Measurements from ENCODE around the gene NBEA.

DNA sequence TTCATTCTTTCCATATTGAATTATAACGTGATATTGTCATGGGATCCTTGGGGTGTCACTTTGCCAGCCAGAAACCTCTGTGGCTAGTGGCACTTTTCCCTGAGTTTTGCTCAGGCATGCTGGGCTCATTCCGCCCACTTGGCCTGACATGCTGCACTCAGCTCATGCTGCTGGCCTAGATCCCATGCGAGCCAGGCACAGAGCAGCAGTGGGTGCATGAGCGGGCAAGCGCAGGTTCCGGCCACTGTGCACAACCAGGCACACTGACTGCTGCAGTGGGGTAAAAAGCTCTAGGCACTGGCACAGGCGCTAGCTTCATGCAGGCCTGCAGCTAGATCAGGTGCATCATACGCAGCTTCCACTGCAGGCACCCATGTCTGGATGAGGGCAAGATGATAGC lies 313.2 kb downstream of the NBEA start:
- TF ChIP-seq PRDM1 (tag by site-specific recombination; IDR thresholded peaks at IDR 0.05): no peak
- no peak for TF ChIP-seq ZBTB20 (tag by site-specific recombination; IDR thresholded peaks at IDR 0.05)
- no peak for TF ChIP-seq YY1 (tag by site-specific recombination; IDR thresholded peaks at IDR 0.05)
- TF ChIP-seq, protein P1, sequence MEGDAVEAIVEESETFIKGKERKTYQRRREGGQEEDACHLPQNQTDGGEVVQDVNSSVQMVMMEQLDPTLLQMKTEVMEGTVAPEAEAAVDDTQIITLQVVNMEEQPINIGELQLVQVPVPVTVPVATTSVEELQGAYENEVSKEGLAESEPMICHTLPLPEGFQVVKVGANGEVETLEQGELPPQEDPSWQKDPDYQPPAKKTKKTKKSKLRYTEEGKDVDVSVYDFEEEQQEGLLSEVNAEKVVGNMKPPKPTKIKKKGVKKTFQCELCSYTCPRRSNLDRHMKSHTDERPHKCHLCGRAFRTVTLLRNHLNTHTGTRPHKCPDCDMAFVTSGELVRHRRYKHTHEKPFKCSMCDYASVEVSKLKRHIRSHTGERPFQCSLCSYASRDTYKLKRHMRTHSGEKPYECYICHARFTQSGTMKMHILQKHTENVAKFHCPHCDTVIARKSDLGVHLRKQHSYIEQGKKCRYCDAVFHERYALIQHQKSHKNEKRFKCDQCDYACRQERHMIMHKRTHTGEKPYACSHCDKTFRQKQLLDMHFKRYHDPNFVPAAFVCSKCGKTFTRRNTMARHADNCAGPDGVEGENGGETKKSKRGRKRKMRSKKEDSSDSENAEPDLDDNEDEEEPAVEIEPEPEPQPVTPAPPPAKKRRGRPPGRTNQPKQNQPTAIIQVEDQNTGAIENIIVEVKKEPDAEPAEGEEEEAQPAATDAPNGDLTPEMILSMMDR (tag by site-specific recombination; IDR thresholded peaks at IDR 0.05): no peak
- no peak for TF ChIP-seq ZNF560 (tag by site-specific recombination; IDR thresholded peaks at IDR 0.05; ENCODE audit: borderline replicate concordance)
- TF ChIP-seq, protein P2, sequence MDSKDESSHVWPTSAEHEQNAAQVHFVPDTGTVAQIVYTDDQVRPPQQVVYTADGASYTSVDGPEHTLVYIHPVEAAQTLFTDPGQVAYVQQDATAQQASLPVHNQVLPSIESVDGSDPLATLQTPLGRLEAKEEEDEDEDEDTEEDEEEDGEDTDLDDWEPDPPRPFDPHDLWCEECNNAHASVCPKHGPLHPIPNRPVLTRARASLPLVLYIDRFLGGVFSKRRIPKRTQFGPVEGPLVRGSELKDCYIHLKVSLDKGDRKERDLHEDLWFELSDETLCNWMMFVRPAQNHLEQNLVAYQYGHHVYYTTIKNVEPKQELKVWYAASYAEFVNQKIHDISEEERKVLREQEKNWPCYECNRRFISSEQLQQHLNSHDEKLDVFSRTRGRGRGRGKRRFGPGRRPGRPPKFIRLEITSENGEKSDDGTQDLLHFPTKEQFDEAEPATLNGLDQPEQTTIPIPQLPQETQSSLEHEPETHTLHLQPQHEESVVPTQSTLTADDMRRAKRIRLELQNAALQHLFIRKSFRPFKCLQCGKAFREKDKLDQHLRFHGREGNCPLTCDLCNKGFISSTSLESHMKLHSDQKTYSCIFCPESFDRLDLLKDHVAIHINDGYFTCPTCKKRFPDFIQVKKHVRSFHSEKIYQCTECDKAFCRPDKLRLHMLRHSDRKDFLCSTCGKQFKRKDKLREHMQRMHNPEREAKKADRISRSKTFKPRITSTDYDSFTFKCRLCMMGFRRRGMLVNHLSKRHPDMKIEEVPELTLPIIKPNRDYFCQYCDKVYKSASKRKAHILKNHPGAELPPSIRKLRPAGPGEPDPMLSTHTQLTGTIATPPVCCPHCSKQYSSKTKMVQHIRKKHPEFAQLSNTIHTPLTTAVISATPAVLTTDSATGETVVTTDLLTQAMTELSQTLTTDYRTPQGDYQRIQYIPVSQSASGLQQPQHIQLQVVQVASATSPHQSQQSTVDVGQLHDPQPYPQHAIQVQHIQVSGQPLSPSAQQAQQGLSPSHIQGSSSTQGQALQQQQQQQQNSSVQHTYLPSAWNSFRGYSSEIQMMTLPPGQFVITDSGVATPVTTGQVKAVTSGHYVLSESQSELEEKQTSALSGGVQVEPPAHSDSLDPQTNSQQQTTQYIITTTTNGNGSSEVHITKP (tag by site-specific recombination; IDR thresholded peaks at IDR 0.05): no peak
- TF ChIP-seq ZNF677 (tag by site-specific recombination; IDR thresholded peaks at IDR 0.05): no peak
